Gastroesophageal sphincter (tissue), 4 donors: ENCODE measurements around the gene GPX6. TPM values are rescaled to one million over a fixed set of nuclear protein-coding genes. Genes with fewer than 3 reads are reported as not detected.
"Not testable (repeated sequence)": the region's sequence is repeated elsewhere in the genome, so short reads cannot be mapped to it uniquely, and the experiment has no call there.

ENCODE experiments used
- ATAC-seq: fragments of 150-250 bp; one replicate; pipeline ENCODE4 v1.9.1; 2016; ENCODE audit warnings: mild to moderate bottlenecking, moderate library complexity
- H3K27ac ChIP-seq, 4 donors: fragments of 200-600 bp; sonication (generic) in 3 of 4; 1 replicate in 3 of 4; 2 replicates in 1 of 4; pipeline ENCODE4 v1.5.1; 2016 to 2019
- H3K27me3 ChIP-seq: fragments of 200-600 bp; sonication (generic); one replicate; pipeline ENCODE4 v1.5.1; 2019
- H3K36me3 ChIP-seq, 2 donors: fragments of 200-600 bp; sonication (generic); one replicate each; pipeline ENCODE4 v1.5.1; 2019; ENCODE audit warnings: control low read depth in 1 of 2
- H3K4me1 ChIP-seq, 3 donors: fragments of 200-600 bp; sonication (generic); 1 replicate in 2 of 3; 2 replicates in 1 of 3; pipeline ENCODE4 v1.5.1; 2016 to 2019; ENCODE audit warnings: control low read depth in 2 of 3
- H3K4me3 ChIP-seq, 2 donors: fragments of 200-600 bp; sonication (generic); one replicate each; pipeline ENCODE4 v1.5.1; 2019; ENCODE audit warnings: mild to moderate bottlenecking in 1 of 2, moderate library complexity in 1 of 2
- H3K9me3 ChIP-seq, 3 donors: fragments of 200-600 bp; sonication (generic); one replicate each; pipeline ENCODE4 v1.5.1; 2017 to 2019; ENCODE audit warnings: control low read depth in 2 of 3
- EP300 ChIP-seq: sonication (generic); formaldehyde crosslinking; IDR thresholded peaks from one replicate; pipeline ENCODE4 v1.6.1; 2017; ENCODE audit warnings: antibody characterized with exemption, mild to moderate bottlenecking
- POLR2A ChIP-seq, 2 donors: fragments of 450-650 bp; IDR thresholded peaks; one replicate each; pipeline ENCODE4 v1.6.1; 2017; ENCODE audit warnings: antibody characterized with exemption in 2 of 2, mild to moderate bottlenecking in 2 of 2, moderate library complexity in 1 of 2
- POLR2AphosphoS5 ChIP-seq: sonication (generic); formaldehyde crosslinking; IDR thresholded peaks from one replicate; pipeline ENCODE4 v1.6.1; 2017; ENCODE audit warnings: antibody characterized with exemption
- WGBS, 2 donors: methylation state at CpG; one replicate each; pipeline ENCODE4 v1.1.5; 2018; ENCODE audit warnings: low coverage in 1 of 2; 5-methylcytosine and 5-hydroxymethylcytosine counted together
- total RNA-seq, 4 donors: library from RNA; depleted of rRNA; stranded (reverse); fragments of >200 nt; gene quantifications; one replicate each; pipeline ENCODE4 v1.1.0, GENCODE V29; 2016
- TF ChIP-seq, protein P1 (sequence below), 4 experiments: fragments of 200-600 bp in 2 of 4; fragments of 450-650 bp in 2 of 4; sonication (generic) in 1 of 4; IDR thresholded peaks; one replicate each; pipeline ENCODE4 v1.5.1; 2017 to 2019; ENCODE audit warnings: antibody characterized with exemption in 4 of 4, mild to moderate bottlenecking in 2 of 4, moderate library complexity in 2 of 4

GPX6 gene
- total RNA-seq, 4 donors from 2014 or later, result not detected

DNA sequence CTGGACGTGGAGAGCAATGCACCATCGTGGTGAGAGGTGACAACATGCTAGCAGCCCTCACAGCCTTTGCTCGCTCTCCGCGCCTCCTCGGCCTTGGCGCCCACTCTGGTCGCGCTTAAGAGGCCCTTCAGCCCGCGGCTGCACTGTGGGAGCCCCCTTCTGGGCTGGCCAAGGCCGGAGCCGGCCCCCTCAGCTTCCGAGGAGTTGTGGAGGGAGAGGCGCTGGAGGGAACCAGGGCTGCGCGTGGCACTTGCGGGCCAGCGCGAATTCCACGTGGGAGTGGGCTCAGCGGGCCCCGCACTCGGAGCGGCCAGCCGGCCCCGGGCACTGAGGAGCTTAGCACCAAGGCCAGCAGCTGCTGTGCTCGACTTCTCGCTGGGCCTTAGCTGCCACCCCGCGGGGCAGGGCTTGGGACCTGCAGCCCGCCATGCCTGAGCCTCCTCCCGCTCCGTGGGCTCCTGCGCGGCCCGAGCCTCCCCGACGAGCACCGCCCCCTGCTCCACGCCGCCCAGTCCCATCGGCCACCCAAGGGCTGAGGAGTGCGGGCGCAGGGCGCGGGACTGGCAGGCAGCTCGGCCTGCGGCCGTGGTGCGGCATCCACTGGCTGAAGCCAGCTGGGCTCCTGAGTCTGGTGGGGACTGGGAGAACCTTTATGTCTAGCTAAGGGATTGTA lies 3.8 kb downstream of the GPX6 start:
- Histone ChIP-seq H3K27ac (no peak overlapping the region), H3K4me3 (no peak overlapping the region), H3K9me3 (peaks cover 0 to 8% (median 0%) of the 10 kb centered on the region in 3 donors), H3K36me3 (no peaks in the 10 kb centered on the region), H3K4me1 (no peaks in the 10 kb centered on the region), H3K27me3 (peaks cover 18% of the 10 kb centered on the region)
- TF ChIP-seq POLR2A (IDR thresholded peaks at IDR 0.05) (no peak), POLR2AphosphoS5 (no peak), EP300 (no peak)
- TF ChIP-seq, protein P1, sequence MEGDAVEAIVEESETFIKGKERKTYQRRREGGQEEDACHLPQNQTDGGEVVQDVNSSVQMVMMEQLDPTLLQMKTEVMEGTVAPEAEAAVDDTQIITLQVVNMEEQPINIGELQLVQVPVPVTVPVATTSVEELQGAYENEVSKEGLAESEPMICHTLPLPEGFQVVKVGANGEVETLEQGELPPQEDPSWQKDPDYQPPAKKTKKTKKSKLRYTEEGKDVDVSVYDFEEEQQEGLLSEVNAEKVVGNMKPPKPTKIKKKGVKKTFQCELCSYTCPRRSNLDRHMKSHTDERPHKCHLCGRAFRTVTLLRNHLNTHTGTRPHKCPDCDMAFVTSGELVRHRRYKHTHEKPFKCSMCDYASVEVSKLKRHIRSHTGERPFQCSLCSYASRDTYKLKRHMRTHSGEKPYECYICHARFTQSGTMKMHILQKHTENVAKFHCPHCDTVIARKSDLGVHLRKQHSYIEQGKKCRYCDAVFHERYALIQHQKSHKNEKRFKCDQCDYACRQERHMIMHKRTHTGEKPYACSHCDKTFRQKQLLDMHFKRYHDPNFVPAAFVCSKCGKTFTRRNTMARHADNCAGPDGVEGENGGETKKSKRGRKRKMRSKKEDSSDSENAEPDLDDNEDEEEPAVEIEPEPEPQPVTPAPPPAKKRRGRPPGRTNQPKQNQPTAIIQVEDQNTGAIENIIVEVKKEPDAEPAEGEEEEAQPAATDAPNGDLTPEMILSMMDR (IDR thresholded peaks at IDR 0.05), result no peak
- no peak for ATAC-seq
- WGBS, 2 donors, result no CpG with 5 or more reads among the region's 51 CpGs

DNA sequence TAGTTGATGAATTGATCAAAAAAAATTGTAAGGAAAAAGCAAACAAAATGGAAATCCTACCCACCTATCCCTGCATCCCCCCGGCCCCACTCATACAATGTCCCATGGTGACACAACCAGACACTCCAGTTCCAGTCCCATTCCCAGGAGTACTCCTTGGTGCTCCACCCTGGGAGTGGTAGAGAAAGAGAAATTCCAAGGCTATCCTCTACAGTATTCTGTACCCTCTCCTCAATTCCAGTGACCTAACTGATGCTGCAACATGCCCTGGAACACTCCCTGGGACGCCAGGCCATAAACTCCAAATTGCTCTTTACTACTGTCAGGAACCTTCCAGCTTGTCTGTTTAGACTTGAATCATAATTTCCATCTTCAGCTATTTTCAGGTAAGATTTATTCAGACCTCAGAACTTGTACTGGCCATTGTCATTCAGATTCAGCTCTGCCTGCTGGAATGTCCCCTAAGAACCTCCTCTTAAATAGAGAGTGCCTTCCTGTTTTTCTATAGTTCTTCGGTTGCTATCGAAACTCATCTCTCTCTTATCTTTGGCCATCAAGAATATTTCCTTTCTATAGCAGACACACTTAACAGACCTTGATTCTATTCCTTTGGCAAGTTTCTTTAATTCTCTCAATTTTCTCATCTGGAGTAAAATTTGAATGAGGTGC lies 8.7 kb downstream of the GPX6 start:
- Histone ChIP-seq H3K27ac (no peak overlapping the region), H3K36me3 (no peaks in the 10 kb centered on the region), H3K27me3 (peaks cover 11% of the 10 kb centered on the region), H3K4me3 (no peak overlapping the region), H3K9me3 (peaks cover 0 to 7% (median 0%) of the 10 kb centered on the region in 3 donors), H3K4me1 (no peaks in the 10 kb centered on the region)
- no peak for ATAC-seq
- TF ChIP-seq EP300 (no peak), POLR2A (IDR thresholded peaks at IDR 0.05) (no peak), POLR2AphosphoS5 (no peak)
- TF ChIP-seq, protein P1 (IDR thresholded peaks at IDR 0.05), result no peak
- whole genome bisulfite sequencing, 2 donors, result 57 to 74% methylated on average over 3 to 4 of the region's 4 CpGs

DNA sequence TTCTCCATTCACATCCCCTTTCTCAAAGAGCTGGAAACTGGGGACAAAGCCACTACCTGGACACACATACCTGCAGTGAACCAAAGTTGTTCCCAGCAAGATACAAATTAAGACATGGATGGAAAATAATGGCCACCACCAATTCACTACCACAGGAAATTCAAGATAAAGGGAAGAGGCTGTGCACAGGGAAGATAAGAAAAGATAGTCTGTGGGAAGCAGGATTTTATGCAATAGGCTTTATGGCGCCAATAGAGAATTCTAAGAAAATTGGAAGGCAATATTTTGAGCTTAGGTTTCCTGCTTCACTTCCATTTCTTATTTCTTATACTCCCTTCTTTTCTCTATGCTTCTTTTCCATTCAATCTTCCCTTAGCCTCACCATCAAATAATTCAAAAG lies 9.9 kb downstream of the GPX6 start:
- WGBS, 2 donors, result 88 to 100% methylated on average over 1 of the region's 1 CpG
- H3K36me3 ChIP-seq, result no peaks in the 10 kb centered on the region
- H3K27ac ChIP-seq, result no peak overlapping the region
- TF ChIP-seq POLR2AphosphoS5 (no peak), EP300 (no peak), POLR2A (IDR thresholded peaks at IDR 0.05) (no peak)
- TF ChIP-seq, protein P1 (IDR thresholded peaks at IDR 0.05), result no peak
- no peaks in the 10 kb centered on the region for H3K9me3 ChIP-seq
- H3K4me3 ChIP-seq, result no peak overlapping the region
- H3K27me3 ChIP-seq, result peaks cover 11% of the 10 kb centered on the region
- no peak for ATAC-seq
- H3K4me1 ChIP-seq, result no peaks in the 10 kb centered on the region

DNA sequence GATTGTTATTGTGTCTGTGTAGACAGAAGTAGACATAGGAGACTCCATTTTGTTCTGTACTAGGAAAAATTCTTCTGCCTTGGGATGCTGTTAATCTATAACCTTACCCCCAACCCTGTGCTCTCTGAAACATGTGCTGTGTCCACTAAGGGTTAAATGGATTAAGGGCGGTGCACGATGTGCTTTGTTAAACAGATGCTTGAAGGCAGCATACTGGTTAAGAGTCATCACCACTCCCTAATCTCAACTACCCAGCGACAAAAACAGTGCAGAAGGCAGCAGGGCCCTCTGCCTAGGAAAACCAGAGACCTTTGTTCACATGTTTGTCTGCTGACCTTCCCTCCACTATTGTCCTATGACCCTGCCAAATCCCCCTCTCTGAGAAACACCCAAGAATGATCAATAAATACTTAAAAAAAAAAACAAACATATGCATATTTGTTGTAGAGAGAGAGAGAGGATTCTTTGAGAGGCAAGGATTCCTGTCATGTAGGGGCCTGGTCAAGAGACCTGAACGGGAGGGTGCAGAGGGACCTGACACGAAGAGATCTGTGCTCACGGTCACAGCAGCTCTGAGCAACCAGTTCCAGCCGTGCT lies 12.8 kb downstream of the GPX6 start:
- ATAC-seq, H3K9me3 ChIP-seq, H3K4me1 ChIP-seq, H3K36me3 ChIP-seq, H3K4me3 ChIP-seq, H3K27ac ChIP-seq: not testable (repeated sequence)
- peaks cover 11% of the 10 kb centered on the region for H3K27me3 ChIP-seq
- WGBS, 2 donors, result 56 to 75% methylated on average over 5 to 6 of the region's 7 CpGs

DNA sequence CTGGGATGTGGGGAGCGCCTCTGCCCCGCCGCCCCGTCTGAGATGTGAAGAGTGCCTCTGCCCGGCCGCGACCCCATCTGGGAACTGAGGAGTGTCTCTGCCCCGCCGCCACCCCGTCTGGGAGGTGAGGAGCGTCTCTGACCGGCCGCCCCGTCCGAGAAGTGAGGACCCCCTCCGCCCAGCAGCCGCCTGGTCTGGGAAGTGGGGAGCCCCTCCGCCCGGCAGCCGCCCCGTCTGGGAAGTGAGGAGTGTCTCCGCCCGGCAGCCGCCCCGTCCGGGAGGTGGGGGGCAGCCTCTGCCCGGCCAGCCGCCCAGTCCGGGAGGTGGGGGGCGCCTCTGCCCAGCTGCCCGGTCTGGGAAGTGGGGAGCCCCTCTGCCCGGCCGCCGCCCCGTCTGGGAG lies 13.5 kb downstream of the GPX6 start:
- not testable (repeated sequence) for ATAC-seq, H3K4me3 ChIP-seq, H3K9me3 ChIP-seq, H3K27ac ChIP-seq, H3K36me3 ChIP-seq, H3K4me1 ChIP-seq
- WGBS, 2 donors, result no CpG with 5 or more reads among the region's 35 CpGs
- H3K27me3 ChIP-seq, result peaks cover 11% of the 10 kb centered on the region

DNA sequence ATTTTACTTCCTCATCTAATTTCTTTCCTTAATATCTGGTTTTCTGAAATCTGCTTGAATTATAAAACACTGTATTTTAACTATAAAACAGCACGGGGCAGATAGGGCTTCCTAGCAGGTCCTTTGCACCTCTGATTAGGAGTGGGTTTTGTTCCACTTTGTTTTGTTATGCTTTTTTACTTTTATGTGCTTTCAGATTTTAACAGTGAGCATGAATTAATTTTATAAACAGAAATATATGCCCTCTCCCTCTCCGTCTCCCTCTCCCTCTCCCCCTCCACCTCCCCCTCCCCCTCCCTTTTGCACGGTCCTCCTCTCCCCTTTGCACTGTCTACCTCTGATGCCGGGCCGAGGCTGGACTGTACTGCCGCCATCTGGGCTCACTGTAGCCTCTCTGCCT lies 14.3 kb downstream of the GPX6 start:
- 79 to 86% methylated on average over 2 to 5 of the region's 6 CpGs for WGBS, 2 donors
- no peak overlapping the region for H3K27ac ChIP-seq
- H3K27me3 ChIP-seq, result peaks cover 7% of the 10 kb centered on the region
- no peak for ATAC-seq
- H3K36me3 ChIP-seq, result no peaks in the 10 kb centered on the region
- no peaks in the 10 kb centered on the region for H3K4me1 ChIP-seq
- no peak for TF ChIP-seq POLR2AphosphoS5
- no peak for TF ChIP-seq POLR2A (IDR thresholded peaks at IDR 0.05)
- no peak for TF ChIP-seq EP300
- TF ChIP-seq, protein P1 (IDR thresholded peaks at IDR 0.05), result no peak
- no peak overlapping the region for H3K4me3 ChIP-seq
- H3K9me3 ChIP-seq, result no peaks in the 10 kb centered on the region
